ENCODE results near the gene TERF2IP.

GRCh38 chr16:75658175-75658574 is 10.6 kb downstream of the TERF2IP start:
- TF ChIP-seq CTCF (optimal IDR thresholded peaks at IDR 0.05 in 1 of 3, IDR thresholded peaks at IDR 0.05 in 1 of 3, conservative IDR thresholded peaks at IDR 0.05 in 1 of 3; ENCODE audit: extremely low read depth in 1 of 3, insufficient read depth in 2 of 3, low read length in 3 of 3) (no peak), EZH2 (IDR thresholded peaks at IDR 0.05; ENCODE audit: low read length) (no peak)
